IMR-90 (cell line): ENCODE data around the gene SLC35B4. TPM values are rescaled to one million over a fixed set of nuclear protein-coding genes. Genes with fewer than 3 reads are reported as not detected.

ENCODE experiments used
- ATAC-seq: fragments of 200-7000 bp; cut with Tn5 transposase; 2 replicates; pipeline ENCODE4 v1.9.1; 2020; ENCODE audit warnings: low read depth, mild to moderate bottlenecking, moderate library complexity
- BruUV-seq: library from RNA; stranded (reverse); fragments of 400-500 nt; replicated peaks from 2 replicates; lab custom pipeline; 2021; lab: Mats Ljungman, UMichigan
- CTCF ChIA-PET: fragments of 300-600 bp; formaldehyde crosslinking; extraction: SDS; loops from one replicate; lab custom pipeline; 2021; ENCODE audit warnings: antibody characterized with exemption; lab: Yijun Ruan, JAX
- POLR2A ChIA-PET: fragments of 300-600 bp; sonication (Branson Sonifier 250); formaldehyde crosslinking; loops from one replicate; lab custom pipeline; 2022; ENCODE audit warnings: antibody characterized with exemption; ENCODE audit not compliant: unreplicated experiment; lab: Charles Lee
- DNase-seq: peaks from one replicate; pipeline ENCODE4 v3.0.0; 2013
- H2AFZ ChIP-seq: replicated peaks from 2 replicates; pipeline ENCODE3; 2013; ENCODE audit warnings: low read length, mild to moderate bottlenecking; ENCODE audit not compliant: poor library complexity
- H2AK5ac ChIP-seq: 2 replicates; pipeline ENCODE4 v1.6.1; 2013; ENCODE audit warnings: low read depth, low read length, inconsistent platforms
- H2AK9ac ChIP-seq: replicated peaks from 2 replicates; pipeline ENCODE3; 2013; ENCODE audit warnings: mild to moderate bottlenecking, low read depth, low read length, moderate library complexity; ENCODE audit not compliant: poor library complexity
- H2BK120ac ChIP-seq: 2 replicates; pipeline ENCODE4 v1.6.1; 2013; ENCODE audit warnings: low read depth, low read length, inconsistent platforms
- H2BK15ac ChIP-seq: 3 replicates; pipeline ENCODE4 v1.6.1; 2013; ENCODE audit warnings: low read depth, low read length, inconsistent platforms
- H2BK20ac ChIP-seq: 2 replicates; pipeline ENCODE4 v1.6.1; 2013; ENCODE audit warnings: low read depth, mild to moderate bottlenecking, inconsistent platforms, low read length, moderate library complexity
- H2BK5ac ChIP-seq: 2 replicates; pipeline ENCODE4 v1.6.1; 2013; ENCODE audit warnings: mild to moderate bottlenecking, low read depth, low read length, inconsistent platforms; ENCODE audit not compliant: poor library complexity, severe bottlenecking
- H3K14ac ChIP-seq: replicated peaks from 2 replicates; pipeline ENCODE4 v1.6.1; 2013; ENCODE audit warnings: low read depth, low read length, inconsistent platforms
- H3K18ac ChIP-seq: 2 replicates; pipeline ENCODE4 v1.6.1; 2013; ENCODE audit warnings: low read depth, low read length, control low read depth
- H3K23ac ChIP-seq: 2 replicates; pipeline ENCODE4 v1.6.1; 2013; ENCODE audit warnings: low read depth, low read length, inconsistent platforms
- H3K27ac ChIP-seq: 2 replicates; pipeline ENCODE4 v1.5.1; 2013; ENCODE audit warnings: mild to moderate bottlenecking, control low read depth, low read length; ENCODE audit not compliant: insufficient read depth
- H3K27me3 ChIP-seq: 2 replicates; pipeline ENCODE4 v1.6.1; 2013; ENCODE audit warnings: low read length; ENCODE audit not compliant: control insufficient read depth, insufficient read depth
- H3K36me3 ChIP-seq: 2 replicates; pipeline ENCODE4 v1.6.1; 2013; ENCODE audit warnings: low read length, mixed read lengths; ENCODE audit not compliant: control insufficient read depth, insufficient read depth
- H3K4ac ChIP-seq: 2 replicates; pipeline ENCODE4 v1.6.1; 2013; ENCODE audit warnings: low read depth, low read length, inconsistent platforms
- H3K4me1 ChIP-seq: 2 replicates; pipeline ENCODE4 v1.6.1; 2013; ENCODE audit warnings: low read length, mixed read lengths; ENCODE audit not compliant: control insufficient read depth, insufficient read depth
- H3K4me2 ChIP-seq: 2 replicates; pipeline ENCODE4 v1.6.1; 2013; ENCODE audit warnings: low read depth, mild to moderate bottlenecking, control low read depth, low read length, moderate library complexity
- H3K4me3 ChIP-seq: 2 replicates; pipeline ENCODE4 v1.5.1; 2013; ENCODE audit warnings: low read depth, mild to moderate bottlenecking, control low read depth, low read length, moderate library complexity; ENCODE audit not compliant: insufficient read depth
- H3K56ac ChIP-seq: 2 replicates; pipeline ENCODE4 v1.6.1; 2013; ENCODE audit warnings: low read length, inconsistent platforms; ENCODE audit not compliant: insufficient read depth; ENCODE audit errors: extremely low read depth
- H3K79me1 ChIP-seq, 2 experiments: 2 replicates each; pipeline ENCODE4 v1.6.1; 2013; ENCODE audit warnings: low read length in 2 of 2, inconsistent platforms in 1 of 2, low read depth in 1 of 2
- H3K9ac ChIP-seq: 2 replicates; pipeline ENCODE4 v1.6.1; 2013; ENCODE audit warnings: low read depth, low read length, control low read depth
- H3K9me1 ChIP-seq: 2 replicates; pipeline ENCODE4 v1.6.1; 2013; ENCODE audit warnings: low read length, inconsistent platforms; ENCODE audit not compliant: insufficient read depth
- H3K9me3 ChIP-seq: 2 replicates; pipeline ENCODE4 v1.6.1; 2013; ENCODE audit warnings: low read length; ENCODE audit not compliant: control insufficient read depth, insufficient read depth
- H4K20me1 ChIP-seq: 2 replicates; pipeline ENCODE4 v1.6.1; 2013; ENCODE audit warnings: low read length, inconsistent platforms; ENCODE audit not compliant: insufficient read depth
- H4K5ac ChIP-seq: 2 replicates; pipeline ENCODE4 v1.6.1; 2013; ENCODE audit warnings: mild to moderate bottlenecking, low read depth, low read length, control low read depth
- H4K8ac ChIP-seq, 2 experiments: 2 replicates each; pipeline ENCODE4 v1.6.1; 2013; ENCODE audit warnings: low read depth in 2 of 2, low read length in 2 of 2, control low read depth in 1 of 2, inconsistent platforms in 1 of 2
- H4K91ac ChIP-seq: 2 replicates; pipeline ENCODE4 v1.6.1; 2013; ENCODE audit warnings: low read depth, low read length, inconsistent platforms; ENCODE audit not compliant: insufficient read depth
- BHLHE40 ChIP-seq: fragments of 150-350 bp; IDR thresholded peaks from 2 replicates; pipeline ENCODE4 v1.6.1; 2016; ENCODE audit warnings: mild to moderate bottlenecking, low read depth, low read length
- MAFK ChIP-seq: IDR thresholded peaks from 2 replicates; pipeline ENCODE4 v1.6.1; 2012; ENCODE audit warnings: low read depth, low read length, improper control_type of control experiment
- MAZ ChIP-seq: IDR thresholded peaks from 2 replicates; pipeline ENCODE4 v1.6.1; 2012; ENCODE audit warnings: low read depth, mild to moderate bottlenecking, low read length, improper control_type of control experiment, moderate library complexity, borderline replicate concordance
- RAD21 ChIP-seq: IDR thresholded peaks from 2 replicates; pipeline ENCODE4 v1.6.1; 2012; ENCODE audit warnings: low read length, improper control_type of control experiment
- whole genome bisulfite sequencing, 2 experiments: methylation state at CpG; one replicate each; pipeline versions ENCODE4 v1.1.5 to v1.1.7; 2013; ENCODE audit warnings: missing lambda C conversion rate in 2 of 2; ENCODE audit not compliant: insufficient read length in 1 of 2; ENCODE audit errors: extremely low coverage in 2 of 2; 5-methylcytosine and 5-hydroxymethylcytosine counted together
- dilution Hi-C: fragments of 300-500 bp; cut with HindIII; formaldehyde crosslinking; loops from one replicate; pipeline ENCODE4 v1.14.3; 2018; ENCODE audit warnings: low sequenced_read_pairs; ENCODE audit not compliant: unreplicated experiment
- in situ Hi-C: fragments of 300-500 bp; cut with MboI; formaldehyde crosslinking; loops from 3 replicates; pipeline ENCODE4 v1.14.3; 2019; ENCODE audit warnings: low sequenced_read_pairs, inconsistent platforms, mixed read lengths
- intact Hi-C: fragments of 100-400 bp; cut with micrococcal nuclease; formaldehyde crosslinking; loops from 2 replicates; pipeline ENCODE4 v1.10.0; 2022
- polyA plus RNA-seq, 3 experiments: library from polyadenylated mRNA; depleted of rRNA; stranded (reverse); fragments of >200 nt; gene quantifications; 2 replicates each; pipeline ENCODE4 v1.2.3, GENCODE V29; 2012; ENCODE audit warnings: low replicate concordance in 1 of 3
- total RNA-seq: library from RNA; depleted of rRNA; stranded (reverse); fragments of >200 nt; gene quantifications from 2 replicates; pipeline ENCODE4 v1.2.3, GENCODE V29; 2012
- TF ChIP-seq, protein P1 (sequence below): fragments of 150-350 bp; IDR thresholded peaks from 2 replicates; pipeline ENCODE4 v1.6.1; 2017; ENCODE audit warnings: mild to moderate bottlenecking, antibody characterized with exemption, low read length, low read depth
- TF ChIP-seq, protein P2 (sequence below): conservative IDR thresholded peaks from 2 replicates; pipeline ENCODE4 v1.5.1; 2012; ENCODE audit warnings: mild to moderate bottlenecking, low read depth, low read length, improper control_type of control experiment

Gene SLC35B4
- total and polyA plus RNA-seq, 2 of the 4 experiments (the other 2 are of a cell fraction): 10.0 to 15.6 TPM

DNA sequence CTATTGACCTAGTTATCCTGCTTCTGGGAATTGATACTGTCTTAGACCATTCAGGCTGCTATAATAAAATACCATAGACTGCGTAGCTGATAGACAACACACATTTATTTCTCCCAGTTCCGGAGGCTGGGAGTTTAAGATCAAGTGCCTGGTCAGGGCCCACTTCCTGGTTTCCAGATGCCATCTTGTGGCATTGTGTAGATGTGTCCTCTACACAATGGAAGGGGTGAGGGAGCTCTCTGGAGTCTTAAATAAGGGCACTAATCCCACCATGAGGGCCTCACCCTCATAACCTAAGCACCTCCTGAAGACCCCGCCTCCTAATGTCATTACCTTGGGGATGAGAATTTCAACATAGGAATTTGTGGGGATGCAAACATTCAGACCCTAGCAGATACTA is 62.4 kb downstream of the SLC35B4 start:
- in situ Hi-C loops: no loop called here
- Histone ChIP-seq H2AK5ac (no peak overlapping the region), H2AFZ (no peak overlapping the region), H3K14ac (no peak overlapping the region), H2BK120ac (no peak overlapping the region), H4K8ac (no peak overlapping the region), H3K18ac (no peak overlapping the region), H3K79me1 (no peaks in the 10 kb centered on the region), H3K36me3 (no peaks in the 10 kb centered on the region), H3K27me3 (0 out of 2 replicates have a peak, but pooled peaks cover 2% of the 10 kb centered on the region), H3K4me3 (no peak overlapping the region), H4K5ac (no peak overlapping the region), H3K4me1 (no peaks in the 10 kb centered on the region), H2BK5ac (no peak overlapping the region), H3K9me1 (no peaks in the 10 kb centered on the region), H3K4me2 (no peak overlapping the region), H4K20me1 (no peaks in the 10 kb centered on the region), H3K23ac (no peak overlapping the region), H2BK20ac (no peak overlapping the region), H3K27ac (no peak overlapping the region), H3K9ac (no peak overlapping the region), H3K56ac (no peak overlapping the region), H3K4ac (no peak overlapping the region), H2AK9ac (no peak overlapping the region), H3K9me3 (no peaks in the 10 kb centered on the region), H4K91ac (no peak overlapping the region), H2BK15ac (no peak overlapping the region)
- ChIA-PET POLR2A (no interaction called here), CTCF (interaction anchor here (1.2 kb wide), 1 partner anchor 25 kb away, joined by 3 read pairs; no protein-coding TSS in a partner anchor)
- ATAC-seq (no peak; the same call in 1 of the 2 replicates), DNase-seq (peak; percentile 22)
- no CpG with 5 or more reads among the region's 3 CpGs for WGBS, 2 experiments
- TF ChIP-seq, protein P1, sequence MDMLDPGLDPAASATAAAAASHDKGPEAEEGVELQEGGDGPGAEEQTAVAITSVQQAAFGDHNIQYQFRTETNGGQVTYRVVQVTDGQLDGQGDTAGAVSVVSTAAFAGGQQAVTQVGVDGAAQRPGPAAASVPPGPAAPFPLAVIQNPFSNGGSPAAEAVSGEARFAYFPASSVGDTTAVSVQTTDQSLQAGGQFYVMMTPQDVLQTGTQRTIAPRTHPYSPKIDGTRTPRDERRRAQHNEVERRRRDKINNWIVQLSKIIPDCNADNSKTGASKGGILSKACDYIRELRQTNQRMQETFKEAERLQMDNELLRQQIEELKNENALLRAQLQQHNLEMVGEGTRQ: no peak
- no peak for TF ChIP-seq MAZ
- no peak for TF ChIP-seq MAFK
- peak; percentile 52 for TF ChIP-seq RAD21
- TF ChIP-seq, protein P2, sequence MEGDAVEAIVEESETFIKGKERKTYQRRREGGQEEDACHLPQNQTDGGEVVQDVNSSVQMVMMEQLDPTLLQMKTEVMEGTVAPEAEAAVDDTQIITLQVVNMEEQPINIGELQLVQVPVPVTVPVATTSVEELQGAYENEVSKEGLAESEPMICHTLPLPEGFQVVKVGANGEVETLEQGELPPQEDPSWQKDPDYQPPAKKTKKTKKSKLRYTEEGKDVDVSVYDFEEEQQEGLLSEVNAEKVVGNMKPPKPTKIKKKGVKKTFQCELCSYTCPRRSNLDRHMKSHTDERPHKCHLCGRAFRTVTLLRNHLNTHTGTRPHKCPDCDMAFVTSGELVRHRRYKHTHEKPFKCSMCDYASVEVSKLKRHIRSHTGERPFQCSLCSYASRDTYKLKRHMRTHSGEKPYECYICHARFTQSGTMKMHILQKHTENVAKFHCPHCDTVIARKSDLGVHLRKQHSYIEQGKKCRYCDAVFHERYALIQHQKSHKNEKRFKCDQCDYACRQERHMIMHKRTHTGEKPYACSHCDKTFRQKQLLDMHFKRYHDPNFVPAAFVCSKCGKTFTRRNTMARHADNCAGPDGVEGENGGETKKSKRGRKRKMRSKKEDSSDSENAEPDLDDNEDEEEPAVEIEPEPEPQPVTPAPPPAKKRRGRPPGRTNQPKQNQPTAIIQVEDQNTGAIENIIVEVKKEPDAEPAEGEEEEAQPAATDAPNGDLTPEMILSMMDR: peak; percentile 29; the same call in 1 of the 2 replicates
- TF ChIP-seq BHLHE40: no peak
- intact Hi-C loops: no loop called here
- BruUV-seq: no TSS peak
- dilution Hi-C loops: no loop called here
